GM12891 (cell line): ENCODE results near the gene CACNB4.

ENCODE experiments used
- POLR2A ChIP-seq: IDR thresholded peaks from 2 replicates; pipeline ENCODE4 v1.6.1; 2011; ENCODE audit warnings: low read depth, low read length, control low read depth
- POLR2AphosphoS5 ChIP-seq: IDR thresholded peaks from 2 replicates; pipeline ENCODE4 v1.6.1; 2011; ENCODE audit warnings: low read depth, low read length, control low read depth
- POU2F2 ChIP-seq: IDR thresholded peaks from 2 replicates; pipeline ENCODE4 v1.6.1; 2011; ENCODE audit warnings: low read depth, mild to moderate bottlenecking, control low read depth, low read length, moderate library complexity
- SPI1 ChIP-seq: IDR thresholded peaks from 2 replicates; pipeline ENCODE4 v1.6.1; 2011; ENCODE audit warnings: low read depth, low read length, control low read depth
- TAF1 ChIP-seq: IDR thresholded peaks from 2 replicates; pipeline ENCODE4 v1.6.1; 2011; ENCODE audit warnings: low read depth, low read length, control low read depth

GRCh38 chr2:151791545-151791944 lies 307.3 kb downstream of the CACNB4 start:
- no peak for TF ChIP-seq POLR2AphosphoS5
- TF ChIP-seq POLR2A = no peak
- no peak for TF ChIP-seq TAF1
- no peak for TF ChIP-seq SPI1
- no peak for TF ChIP-seq POU2F2
